ENCODE measurements around the gene CHMP4A.

Gene CHMP4A

DNA sequence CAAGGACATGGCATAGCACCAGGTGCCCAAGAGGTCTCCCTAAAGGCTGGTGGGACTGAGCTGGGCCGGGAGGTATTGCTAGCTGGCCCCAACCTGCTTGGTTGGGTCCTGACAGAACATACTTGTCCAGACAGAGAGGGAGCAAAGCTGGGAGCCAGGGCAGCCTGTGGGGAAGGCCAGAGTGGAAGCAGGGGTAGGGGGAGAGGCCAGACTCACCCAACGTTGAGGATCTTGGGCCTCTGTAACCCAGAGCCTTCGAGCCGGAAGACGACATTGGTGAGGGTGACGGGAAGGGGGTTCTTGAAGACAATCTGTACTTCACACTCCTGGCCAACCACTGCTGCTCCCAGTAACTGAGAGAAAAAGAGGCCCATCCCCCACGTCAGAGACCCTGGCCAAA lies 40.6 kb upstream of the CHMP4A start:
- H3K4me3 ChIP-seq (ENCODE audit: low read depth, low read length): no peak overlapping the region
- TF ChIP-seq CTCF (IDR thresholded peaks at IDR 0.05; ENCODE audit: insufficient read depth, low read depth, low read length, missing control alignments): no peak
- no peak for DNase-seq (ENCODE audit: low read depth)

GRCh38 chr14:24252289-24253124 lies 39.2 kb upstream of the CHMP4A start:
- DNase-seq (ENCODE audit: low read depth): no peak
- no peak overlapping the region for H3K4me3 ChIP-seq (ENCODE audit: low read depth, low read length)
- TF ChIP-seq CTCF (IDR thresholded peaks at IDR 0.05; ENCODE audit: insufficient read depth, low read depth, low read length, missing control alignments): no peak

DNA sequence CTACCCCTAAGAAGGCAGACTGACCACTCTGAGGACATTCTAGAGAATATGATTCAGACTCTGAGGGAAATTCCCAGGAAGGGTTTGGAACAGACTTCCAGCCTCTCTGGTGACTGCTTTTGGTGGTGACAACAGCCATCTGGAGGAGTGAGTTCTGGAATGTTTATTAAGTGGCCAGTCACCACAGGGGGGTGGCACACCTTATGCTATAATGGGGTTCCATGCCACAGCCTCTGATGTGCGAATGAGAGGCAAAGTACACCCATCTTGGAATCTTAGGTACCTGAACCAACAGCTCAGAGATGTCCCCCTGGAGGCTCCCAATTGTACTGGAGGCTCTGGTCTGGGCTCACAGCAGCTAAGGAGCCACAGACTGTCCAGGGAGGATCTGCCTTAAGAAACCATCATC lies 38.6 kb upstream of the CHMP4A start:
- H3K4me3 ChIP-seq (ENCODE audit: low read depth, low read length): no peak overlapping the region
- DNase-seq (ENCODE audit: low read depth): no peak
- TF ChIP-seq CTCF (IDR thresholded peaks at IDR 0.05; ENCODE audit: insufficient read depth, low read depth, low read length, missing control alignments): no peak

GRCh38 chr14:24250354-24250753 lies 37.1 kb upstream of the CHMP4A start:
- TF ChIP-seq CTCF (IDR thresholded peaks at IDR 0.05; ENCODE audit: insufficient read depth, low read depth, low read length, missing control alignments): no peak
- no peak for DNase-seq (ENCODE audit: low read depth)
- no peak overlapping the region for H3K4me3 ChIP-seq (ENCODE audit: low read depth, low read length)

DNA sequence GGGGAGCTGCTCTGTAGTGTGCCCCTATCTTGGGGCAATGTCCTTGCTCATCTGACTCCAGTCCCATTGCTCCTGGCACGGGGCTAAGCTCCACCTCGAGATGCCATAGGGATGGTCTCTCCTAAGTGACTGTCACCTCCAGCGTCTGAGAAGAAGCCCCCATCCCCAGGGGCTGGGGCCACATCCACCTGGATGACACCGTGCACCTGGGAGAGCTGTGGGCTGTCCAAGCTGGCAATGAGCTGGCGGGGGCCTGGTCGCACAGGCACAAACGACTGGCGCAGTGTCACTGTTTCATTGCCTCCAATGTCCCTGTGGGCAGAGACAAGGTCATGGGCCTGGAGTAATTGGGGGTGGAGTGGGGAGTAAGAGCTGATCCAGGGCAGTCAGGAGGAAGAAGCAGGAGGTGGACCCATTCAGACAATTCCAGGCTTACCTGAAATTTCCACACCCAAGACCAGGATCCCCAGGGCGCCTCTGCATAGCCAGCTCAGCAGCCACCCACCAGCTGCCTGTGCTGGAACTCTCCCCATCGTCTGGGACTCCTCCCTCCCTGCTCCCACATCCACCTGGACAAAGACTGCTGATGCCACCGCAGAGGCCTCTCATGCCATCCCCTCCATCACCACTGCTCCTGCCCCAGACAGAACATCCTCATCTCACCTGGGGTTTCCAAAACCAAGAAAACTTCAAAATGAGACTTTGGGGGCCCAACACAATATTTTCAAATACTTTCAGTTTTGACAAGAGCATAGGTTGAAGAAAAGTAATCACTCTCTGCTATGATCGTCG lies 36.1 kb upstream of the CHMP4A start:
- TF ChIP-seq CTCF (IDR thresholded peaks at IDR 0.05; ENCODE audit: insufficient read depth, low read depth, low read length, missing control alignments): no peak
- no peak overlapping the region for H3K4me3 ChIP-seq (ENCODE audit: low read depth, low read length)
- no peak for DNase-seq (ENCODE audit: low read depth)

GRCh38 chr14:24247422-24247821 lies 34.1 kb upstream of the CHMP4A start:
- TF ChIP-seq CTCF (IDR thresholded peaks at IDR 0.05; ENCODE audit: insufficient read depth, low read depth, low read length, missing control alignments): no peak
- H3K4me3 ChIP-seq (ENCODE audit: low read depth, low read length): no peak overlapping the region
- no peak for DNase-seq (ENCODE audit: low read depth)
